WERI-Rb-1 (cell line): ENCODE data around the gene ARID1A.

Experiments used
- DNase-seq: peaks from one replicate; pipeline ENCODE4 v3.0.0-alpha.2; 2020
- H3K27ac ChIP-seq: fragments of 250-450 bp; sonication (Bioruptor Pico); 2 replicates; pipeline ENCODE4 v1.5.1; 2020; ENCODE audit warnings: mild to moderate bottlenecking, moderate library complexity
- H3K27me3 ChIP-seq: fragments of 250-450 bp; sonication (Bioruptor Pico); 2 replicates; pipeline ENCODE4 v1.5.1; 2021; ENCODE audit warnings: mild to moderate bottlenecking, low read depth, moderate library complexity; ENCODE audit not compliant: insufficient read depth, severe bottlenecking
- H3K36me3 ChIP-seq: fragments of 250-450 bp; sonication (Bioruptor Pico); 2 replicates; pipeline ENCODE4 v1.5.1; 2020; ENCODE audit warnings: mild to moderate bottlenecking, moderate library complexity
- H3K4me3 ChIP-seq: 2 replicates; pipeline ENCODE4 v1.5.1; 2011; ENCODE audit warnings: low read depth, mild to moderate bottlenecking, control low read depth, low read length
- H3K9me3 ChIP-seq: fragments of 250-450 bp; sonication (Bioruptor Pico); 2 replicates; pipeline ENCODE4 v1.5.1; 2021; ENCODE audit warnings: mild to moderate bottlenecking, moderate library complexity; ENCODE audit not compliant: severe bottlenecking
- TF ChIP-seq, protein P1 (sequence below): IDR thresholded peaks from 2 replicates; pipeline ENCODE4 v1.5.1; 2011; ENCODE audit warnings: low read depth, mild to moderate bottlenecking, control low read depth, inconsistent platforms, low read length

ARID1A gene

DNA sequence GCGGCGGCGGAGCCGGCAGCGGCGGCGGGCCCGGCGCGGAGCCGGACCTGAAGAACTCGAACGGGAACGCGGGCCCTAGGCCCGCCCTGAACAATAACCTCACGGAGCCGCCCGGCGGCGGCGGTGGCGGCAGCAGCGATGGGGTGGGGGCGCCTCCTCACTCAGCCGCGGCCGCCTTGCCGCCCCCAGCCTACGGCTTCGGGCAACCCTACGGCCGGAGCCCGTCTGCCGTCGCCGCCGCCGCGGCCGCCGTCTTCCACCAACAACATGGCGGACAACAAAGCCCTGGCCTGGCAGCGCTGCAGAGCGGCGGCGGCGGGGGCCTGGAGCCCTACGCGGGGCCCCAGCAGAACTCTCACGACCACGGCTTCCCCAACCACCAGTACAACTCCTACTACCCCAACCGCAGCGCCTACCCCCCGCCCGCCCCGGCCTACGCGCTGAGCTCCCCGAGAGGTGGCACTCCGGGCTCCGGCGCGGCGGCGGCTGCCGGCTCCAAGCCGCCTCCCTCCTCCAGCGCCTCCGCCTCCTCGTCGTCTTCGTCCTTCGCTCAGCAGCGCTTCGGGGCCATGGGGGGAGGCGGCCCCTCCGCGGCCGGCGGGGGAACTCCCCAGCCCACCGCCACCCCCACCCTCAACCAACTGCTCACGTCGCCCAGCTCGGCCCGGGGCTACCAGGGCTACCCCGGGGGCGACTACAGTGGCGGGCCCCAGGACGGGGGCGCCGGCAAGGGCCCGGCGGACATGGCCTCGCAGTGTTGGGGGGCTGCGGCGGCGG, 1.0 kb downstream of the ARID1A start:
- TF ChIP-seq, protein P1, sequence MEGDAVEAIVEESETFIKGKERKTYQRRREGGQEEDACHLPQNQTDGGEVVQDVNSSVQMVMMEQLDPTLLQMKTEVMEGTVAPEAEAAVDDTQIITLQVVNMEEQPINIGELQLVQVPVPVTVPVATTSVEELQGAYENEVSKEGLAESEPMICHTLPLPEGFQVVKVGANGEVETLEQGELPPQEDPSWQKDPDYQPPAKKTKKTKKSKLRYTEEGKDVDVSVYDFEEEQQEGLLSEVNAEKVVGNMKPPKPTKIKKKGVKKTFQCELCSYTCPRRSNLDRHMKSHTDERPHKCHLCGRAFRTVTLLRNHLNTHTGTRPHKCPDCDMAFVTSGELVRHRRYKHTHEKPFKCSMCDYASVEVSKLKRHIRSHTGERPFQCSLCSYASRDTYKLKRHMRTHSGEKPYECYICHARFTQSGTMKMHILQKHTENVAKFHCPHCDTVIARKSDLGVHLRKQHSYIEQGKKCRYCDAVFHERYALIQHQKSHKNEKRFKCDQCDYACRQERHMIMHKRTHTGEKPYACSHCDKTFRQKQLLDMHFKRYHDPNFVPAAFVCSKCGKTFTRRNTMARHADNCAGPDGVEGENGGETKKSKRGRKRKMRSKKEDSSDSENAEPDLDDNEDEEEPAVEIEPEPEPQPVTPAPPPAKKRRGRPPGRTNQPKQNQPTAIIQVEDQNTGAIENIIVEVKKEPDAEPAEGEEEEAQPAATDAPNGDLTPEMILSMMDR: no peak
- H3K4me3 ChIP-seq: peak overlapping the region; percentile 86
- peak overlapping the region; percentile 99 for H3K27ac ChIP-seq
- DNase-seq: peak; percentile 17
- peaks cover 31% of the 10 kb centered on the region for H3K36me3 ChIP-seq
- no peaks in the 10 kb centered on the region for H3K27me3 ChIP-seq
- no peaks in the 10 kb centered on the region for H3K9me3 ChIP-seq

GRCh38 chr1:26697431-26697977, 1.7 kb downstream of the ARID1A start:
- no peaks in the 10 kb centered on the region for H3K27me3 ChIP-seq
- H3K36me3 ChIP-seq: peaks cover 31% of the 10 kb centered on the region
- H3K4me3 ChIP-seq: peak overlapping the region; percentile 86
- peak overlapping the region; percentile 99 for H3K27ac ChIP-seq
- H3K9me3 ChIP-seq: no peaks in the 10 kb centered on the region
- no peak for DNase-seq
- TF ChIP-seq, protein P1: no peak

- no peaks in the 10 kb centered on the region for H3K27me3 ChIP-seq
- peak overlapping the region; percentile 86 for H3K4me3 ChIP-seq
- peak; percentile 45 for DNase-seq
- H3K27ac ChIP-seq: peak overlapping the region; percentile 99
- TF ChIP-seq, protein P1: no peak
- no peaks in the 10 kb centered on the region for H3K9me3 ChIP-seq
- peaks cover 36% of the 10 kb centered on the region for H3K36me3 ChIP-seq
These were observed 2.4 kb downstream of the ARID1A start for GRCh38 chr1:26697978-26698849.

DNA sequence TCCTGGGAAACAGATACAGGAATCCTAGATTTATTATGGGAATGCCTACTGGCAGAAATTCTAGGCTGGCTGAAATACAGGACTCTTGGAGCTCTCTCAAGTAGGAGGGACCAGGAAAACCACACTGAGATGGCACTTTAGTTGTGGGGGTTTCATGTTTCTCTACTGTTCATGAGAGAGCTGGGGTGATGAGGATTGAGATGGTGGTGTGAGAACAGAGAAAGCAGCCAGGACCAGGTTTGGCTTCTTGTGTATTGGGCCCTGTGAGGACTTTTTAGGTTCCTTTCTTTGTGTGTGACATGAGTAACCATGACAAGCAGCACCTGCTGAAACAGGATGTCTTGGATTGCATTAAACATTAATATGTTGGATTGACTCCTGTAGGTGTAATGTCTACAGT, 4.9 kb downstream of the ARID1A start:
- Histone ChIP-seq H3K27me3 (no peaks in the 10 kb centered on the region), H3K9me3 (no peaks in the 10 kb centered on the region), H3K27ac (peak overlapping the region; percentile 13; the same call in 1 of the 2 replicates), H3K36me3 (peaks cover 53% of the 10 kb centered on the region), H3K4me3 (no peak overlapping the region)
- DNase-seq: no peak
- TF ChIP-seq, protein P1: no peak

GRCh38 chr1:26701266-26701994, 5.6 kb downstream of the ARID1A start:
- no peak overlapping the region; the same call in 1 of the 2 replicates for H3K27ac ChIP-seq
- no peaks in the 10 kb centered on the region for H3K27me3 ChIP-seq
- no peaks in the 10 kb centered on the region for H3K9me3 ChIP-seq
- H3K4me3 ChIP-seq: no peak overlapping the region
- peaks cover 53% of the 10 kb centered on the region for H3K36me3 ChIP-seq
- no peak for DNase-seq
- TF ChIP-seq, protein P1: no peak
